ENCODE results near the gene EFCC1.

DNA sequence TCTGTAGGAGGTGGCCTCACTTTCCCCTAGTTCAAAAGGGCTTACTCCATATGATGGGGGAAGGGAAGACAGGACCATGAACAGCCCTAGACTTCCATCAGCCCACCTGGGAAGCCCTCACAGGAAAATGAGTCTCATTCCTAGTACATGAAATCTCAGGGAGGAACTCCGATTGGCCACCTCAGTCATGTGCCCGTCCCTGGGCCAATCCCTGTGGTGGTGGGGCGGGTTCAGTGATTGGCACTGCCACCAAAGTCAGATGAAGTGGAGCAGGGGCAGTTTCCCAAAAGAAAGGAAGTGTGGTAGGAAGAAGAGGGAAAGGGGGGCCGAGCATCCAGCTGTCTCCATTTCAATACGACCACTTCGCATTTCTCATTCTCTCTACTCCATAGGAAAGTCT lies 33.5 kb downstream of the EFCC1 start:
- TF ChIP-seq EZH2phosphoT487 (conservative IDR thresholded peaks at IDR 0.05; ENCODE audit: low read length): no peak
- TF ChIP-seq, protein P1, sequence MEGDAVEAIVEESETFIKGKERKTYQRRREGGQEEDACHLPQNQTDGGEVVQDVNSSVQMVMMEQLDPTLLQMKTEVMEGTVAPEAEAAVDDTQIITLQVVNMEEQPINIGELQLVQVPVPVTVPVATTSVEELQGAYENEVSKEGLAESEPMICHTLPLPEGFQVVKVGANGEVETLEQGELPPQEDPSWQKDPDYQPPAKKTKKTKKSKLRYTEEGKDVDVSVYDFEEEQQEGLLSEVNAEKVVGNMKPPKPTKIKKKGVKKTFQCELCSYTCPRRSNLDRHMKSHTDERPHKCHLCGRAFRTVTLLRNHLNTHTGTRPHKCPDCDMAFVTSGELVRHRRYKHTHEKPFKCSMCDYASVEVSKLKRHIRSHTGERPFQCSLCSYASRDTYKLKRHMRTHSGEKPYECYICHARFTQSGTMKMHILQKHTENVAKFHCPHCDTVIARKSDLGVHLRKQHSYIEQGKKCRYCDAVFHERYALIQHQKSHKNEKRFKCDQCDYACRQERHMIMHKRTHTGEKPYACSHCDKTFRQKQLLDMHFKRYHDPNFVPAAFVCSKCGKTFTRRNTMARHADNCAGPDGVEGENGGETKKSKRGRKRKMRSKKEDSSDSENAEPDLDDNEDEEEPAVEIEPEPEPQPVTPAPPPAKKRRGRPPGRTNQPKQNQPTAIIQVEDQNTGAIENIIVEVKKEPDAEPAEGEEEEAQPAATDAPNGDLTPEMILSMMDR (IDR thresholded peaks at IDR 0.05; ENCODE audit: insufficient read depth, low read length, poor library complexity, severe bottlenecking): no peak
